CD14-positive monocyte (primary cell): ENCODE measurements around the gene GON4L. TPM values are rescaled to one million over a fixed set of nuclear protein-coding genes. Genes with fewer than 3 reads are reported as not detected.
"Not testable (repeated sequence)": the region's sequence is repeated elsewhere in the genome, so short reads cannot be mapped to it uniquely, and the experiment has no call there.

Source experiments
- DNase-seq, 3 donors: peaks; one replicate each; pipeline ENCODE4 v3.0.0-alpha.2; 2011 to 2022
- H2AFZ ChIP-seq: 2 replicates; pipeline ENCODE4 v1.6.0; 2012; ENCODE audit warnings: mild to moderate bottlenecking, low read depth, low read length, inconsistent platforms; ENCODE audit not compliant: insufficient read depth, poor library complexity, severe bottlenecking
- H3K27ac ChIP-seq, 2 donors: 1 replicate in 1 of 2; 2 replicates in 1 of 2; pipeline ENCODE4 v1.5.1; 2012 to 2013; ENCODE audit warnings: low read length in 2 of 2, control low read depth in 1 of 2, inconsistent platforms in 1 of 2, low read depth in 1 of 2, mild to moderate bottlenecking in 1 of 2
- H3K27me3 ChIP-seq, 2 donors: one replicate each; pipeline versions ENCODE4 v1.6.0 to v1.6.1; 2011 to 2013; ENCODE audit warnings: low read length in 2 of 2; ENCODE audit not compliant: control insufficient read depth in 2 of 2, insufficient read depth in 2 of 2
- H3K36me3 ChIP-seq, 2 donors: replicated peaks in 1 of 2; 1 replicate in 1 of 2; 2 replicates in 1 of 2; pipeline versions ENCODE4 v1.5.1 to v1.6.1; 2012 to 2013; ENCODE audit warnings: low read length in 2 of 2, control low read depth in 1 of 2, inconsistent platforms in 1 of 2, mild to moderate bottlenecking in 1 of 2; ENCODE audit not compliant: insufficient read depth in 2 of 2, control insufficient read depth in 1 of 2
- H3K4me1 ChIP-seq, 2 donors: 1 replicate in 1 of 2; 2 replicates in 1 of 2; pipeline versions ENCODE4 v1.5.1 to v1.6.1; 2012 to 2013; ENCODE audit warnings: low read length in 2 of 2, control low read depth in 1 of 2, inconsistent platforms in 1 of 2, mild to moderate bottlenecking in 1 of 2, moderate library complexity in 1 of 2; ENCODE audit not compliant: insufficient read depth in 2 of 2, control insufficient read depth in 1 of 2
- H3K4me2 ChIP-seq: replicated peaks from 2 replicates; pipeline ENCODE3; 2012; ENCODE audit warnings: low read length, moderate library complexity, mild to moderate bottlenecking; ENCODE audit not compliant: poor library complexity, severe bottlenecking; ENCODE audit errors: extremely low read depth
- H3K4me3 ChIP-seq, 3 experiments: fragments of 200-600 bp in 1 of 3; sonication (generic) in 1 of 3; replicated peaks in 1 of 3; 1 replicate in 2 of 3; 2 replicates in 1 of 3; pipeline ENCODE4 v1.5.1; 2011 to 2013; ENCODE audit warnings: low read length in 3 of 3, mild to moderate bottlenecking in 3 of 3, control low read depth in 2 of 3, low read depth in 2 of 3, inconsistent platforms in 1 of 3, moderate library complexity in 1 of 3
- H3K79me2 ChIP-seq: 2 replicates; pipeline ENCODE4 v1.6.0; 2012; ENCODE audit warnings: mild to moderate bottlenecking, control low read depth, inconsistent platforms, low read length, moderate library complexity; ENCODE audit not compliant: insufficient read depth
- H3K9ac ChIP-seq: 2 replicates; pipeline ENCODE4 v1.6.0; 2017; ENCODE audit warnings: low read length, mild to moderate bottlenecking; ENCODE audit not compliant: insufficient read depth, poor library complexity, severe bottlenecking
- H3K9me3 ChIP-seq, 2 donors: replicated peaks in 1 of 2; 1 replicate in 1 of 2; 2 replicates in 1 of 2; pipeline versions ENCODE4 v1.5.1 to v1.6.1; 2012 to 2013; ENCODE audit warnings: low read length in 2 of 2, control low read depth in 1 of 2; ENCODE audit not compliant: control insufficient read depth in 1 of 2, insufficient read depth in 1 of 2
- H4K20me1 ChIP-seq: 2 replicates; pipeline ENCODE4 v1.6.0; 2012; ENCODE audit warnings: mild to moderate bottlenecking, low read length, control low read depth, moderate library complexity; ENCODE audit not compliant: insufficient read depth
- H3K27ac Mint-ChIP-seq, 7 donors: one replicate each; pipeline ENCODE4 v1.8.0; 2020; ENCODE audit warnings: mild to moderate bottlenecking in 7 of 7, mixed read lengths in 7 of 7, moderate library complexity in 6 of 7, inconsistent platforms in 2 of 7
- H3K27me3 Mint-ChIP-seq, 3 donors: one replicate each; pipeline ENCODE4 v1.8.0; 2021 to 2022; ENCODE audit warnings: low read depth in 3 of 3, mild to moderate bottlenecking in 3 of 3, mixed read lengths in 3 of 3, moderate library complexity in 3 of 3, inconsistent platforms in 1 of 3
- H3K36me3 Mint-ChIP-seq, 2 donors: one replicate each; pipeline ENCODE4 v1.8.0; 2020; ENCODE audit warnings: mixed read lengths in 2 of 2, inconsistent platforms in 1 of 2, mild to moderate bottlenecking in 1 of 2
- H3K4me1 Mint-ChIP-seq: one replicate; pipeline ENCODE4 v1.8.0; 2020; ENCODE audit warnings: mild to moderate bottlenecking, mixed read lengths
- H3K4me3 Mint-ChIP-seq, 2 donors: one replicate each; pipeline ENCODE4 v1.8.0; 2020; ENCODE audit warnings: mild to moderate bottlenecking in 2 of 2, mixed read lengths in 2 of 2, moderate library complexity in 1 of 2
- H3K9me3 Mint-ChIP-seq, 7 donors: one replicate each; pipeline ENCODE4 v1.8.0; 2020 to 2022; ENCODE audit warnings: mixed read lengths in 7 of 7, mild to moderate bottlenecking in 6 of 7, moderate library complexity in 6 of 7, inconsistent platforms in 2 of 7
- WGBS: methylation state at CpG from one replicate; pipeline ENCODE4 v1.1.5; 2013; ENCODE audit warnings: missing lambda C conversion rate; ENCODE audit not compliant: insufficient coverage; 5-methylcytosine and 5-hydroxymethylcytosine counted together
- intact Hi-C, 2 donors: fragments of 100-400 bp; cut with micrococcal nuclease; formaldehyde crosslinking; loops; one replicate each; pipeline versions ENCODE4 v1.15.0 to v1.15.1; 2023
- polyA plus RNA-seq, 3 donors: library from polyadenylated mRNA; depleted of rRNA in 1 of 3; unstranded in 2 of 3; stranded (reverse) in 1 of 3; fragments of 300-500 nt in 2 of 3; fragments of >200 nt in 1 of 3; fragmentation: Illumina TruSeq in 2 of 3; gene quantifications; 1 replicate in 2 of 3; 2 replicates in 1 of 3; pipeline ENCODE4 v1.2.3, GENCODE V29; 2012 to 2021

Gene GON4L
- polyA plus RNA-seq, 3 donors = 8.5 to 39.5 (median 14.0) TPM

GRCh38 chr1:155763989-155764388, 93.0 kb downstream of the GON4L start:
- H3K9ac ChIP-seq, H3K4me2 ChIP-seq, H3K9me3 ChIP-seq, H3K9me3 Mint-ChIP-seq, H2AFZ ChIP-seq, H4K20me1 ChIP-seq, H3K27me3 Mint-ChIP-seq, H3K4me3 ChIP-seq, H3K79me2 ChIP-seq, intact Hi-C loops, H3K27me3 ChIP-seq: not testable (repeated sequence)
- peak overlapping the region; percentile 30 to 80 (median 59) for H3K27ac Mint-ChIP-seq
- DNase-seq = peak; percentile 27 to 63 (median 53)
- H3K4me1 ChIP-seq = peaks cover 19 to 24% of the 10 kb centered on the region in 2 donors
- H3K27ac ChIP-seq = peak overlapping the region in 1 of 2 donors; percentile 4
- peaks cover 25% of the 10 kb centered on the region for H3K4me1 Mint-ChIP-seq
- H3K4me3 Mint-ChIP-seq = peak overlapping the region in 1 of 2 donors; percentile 55
- WGBS = 7% methylated on average over 2 of the region's 7 CpGs
- H3K36me3 Mint-ChIP-seq = peaks cover 71 to 87% of the 10 kb centered on the region in 2 donors
- peaks cover 59 to 87% of the 10 kb centered on the region in 2 donors for H3K36me3 ChIP-seq

GRCh38 chr1:155763090-155763815, 93.8 kb downstream of the GON4L start:
- peaks cover 19 to 24% of the 10 kb centered on the region in 2 donors for H3K4me1 ChIP-seq
- H2AFZ ChIP-seq, H3K9me3 ChIP-seq, H3K27me3 ChIP-seq, H3K4me3 Mint-ChIP-seq, H3K9ac ChIP-seq, H3K27me3 Mint-ChIP-seq, H4K20me1 ChIP-seq, H3K4me2 ChIP-seq, intact Hi-C loops, H3K9me3 Mint-ChIP-seq, H3K79me2 ChIP-seq, H3K4me3 ChIP-seq: not testable (repeated sequence)
- Mint-ChIP-seq H3K4me1 (peaks cover 25% of the 10 kb centered on the region), H3K27ac (peak overlapping the region in 5 of 7 donors; percentile 6 to 61 (median 55)), H3K36me3 (peaks cover 72 to 87% of the 10 kb centered on the region in 2 donors)
- H3K27ac ChIP-seq = peak overlapping the region in 1 of 2 donors; percentile 4
- WGBS = 43% methylated on average over 4 of the region's 6 CpGs
- H3K36me3 ChIP-seq = peaks cover 60 to 87% of the 10 kb centered on the region in 2 donors
- DNase-seq = peak; percentile 31 to 90 (median 58)
